ENCODE measurements around the gene CYTH1. TPM values are rescaled to one million over a fixed set of nuclear protein-coding genes. Genes with fewer than 3 reads are reported as not detected.
A peak's percentile ranks its signal among the peaks of the same experiment; 100 is the strongest.
"Not testable (repeated sequence)": the region's sequence is repeated elsewhere in the genome, so short reads cannot be mapped to it uniquely, and the experiment has no call there.

CYTH1 gene
- total RNA-seq, 1 experiment from 2014 or later: 10.3 TPM

DNA sequence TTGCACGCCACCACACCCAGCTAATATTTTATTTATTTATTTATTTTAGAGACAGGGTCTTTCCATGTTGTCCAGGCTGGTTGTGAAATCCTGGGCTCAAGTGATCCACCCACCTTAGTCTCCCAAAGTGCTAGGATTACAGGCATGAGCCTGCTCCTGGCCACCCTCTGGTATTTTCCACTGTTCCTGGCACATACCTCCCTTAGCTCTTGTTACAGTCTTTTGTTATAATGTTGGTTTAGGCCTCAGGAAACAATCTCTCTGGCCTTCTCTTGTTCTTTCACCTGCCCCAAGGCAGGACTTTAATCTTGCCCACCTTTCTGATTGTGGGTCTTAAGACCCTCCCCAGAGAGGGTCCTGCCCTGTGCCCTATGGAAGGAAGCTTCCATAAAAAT, 3.6 kb upstream of the CYTH1 start:
- H3K4me3 ChIP-seq (ENCODE audit: insufficient read depth, low read depth, low read length): no peak overlapping the region
- H3K36me3 ChIP-seq (replicated peaks; ENCODE audit: control insufficient read depth, insufficient read depth, low read length): no peaks in the 10 kb centered on the region
- H3K27me3 ChIP-seq (ENCODE audit: control insufficient read depth, insufficient read depth, low read length): no peaks in the 10 kb centered on the region
- no peak for DNase-seq

DNA sequence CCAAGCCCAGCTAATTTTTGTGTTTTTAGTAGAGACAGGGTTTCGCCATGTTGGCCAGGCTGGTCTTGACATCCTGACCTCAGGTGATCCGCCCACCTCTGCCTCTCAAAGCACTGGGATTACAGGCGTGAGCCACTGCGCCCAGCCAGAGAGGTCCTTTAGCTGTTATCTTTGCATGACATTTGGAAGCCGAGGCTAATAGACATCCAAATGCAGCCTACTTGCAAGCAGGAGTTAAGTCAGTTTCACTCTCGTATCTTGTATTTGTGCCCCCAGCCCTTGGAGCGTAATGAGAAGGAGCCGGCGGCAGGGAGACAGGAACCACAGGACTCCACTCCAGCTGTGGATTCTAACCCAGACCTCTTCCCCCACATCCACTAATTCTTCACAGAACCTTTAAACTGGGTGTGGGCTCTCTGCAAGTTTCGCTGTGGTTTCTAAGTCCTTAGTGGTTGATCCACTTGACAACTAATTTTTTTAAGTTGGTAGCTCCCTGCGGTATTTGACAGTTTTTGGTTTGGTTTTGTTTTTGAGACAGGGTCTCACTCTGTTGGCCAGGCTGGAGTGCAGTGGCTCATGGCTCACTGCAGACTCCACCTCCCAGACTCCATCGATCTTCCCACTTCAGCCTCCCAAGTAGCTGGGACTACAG, 3.1 kb upstream of the CYTH1 start:
- Histone ChIP-seq H3K4me3 (ENCODE audit: insufficient read depth, low read depth, low read length) (no peak overlapping the region), H3K27me3 (ENCODE audit: control insufficient read depth, insufficient read depth, low read length) (no peaks in the 10 kb centered on the region), H3K36me3 (replicated peaks; ENCODE audit: control insufficient read depth, insufficient read depth, low read length) (no peaks in the 10 kb centered on the region)
- no peak for DNase-seq

DNA sequence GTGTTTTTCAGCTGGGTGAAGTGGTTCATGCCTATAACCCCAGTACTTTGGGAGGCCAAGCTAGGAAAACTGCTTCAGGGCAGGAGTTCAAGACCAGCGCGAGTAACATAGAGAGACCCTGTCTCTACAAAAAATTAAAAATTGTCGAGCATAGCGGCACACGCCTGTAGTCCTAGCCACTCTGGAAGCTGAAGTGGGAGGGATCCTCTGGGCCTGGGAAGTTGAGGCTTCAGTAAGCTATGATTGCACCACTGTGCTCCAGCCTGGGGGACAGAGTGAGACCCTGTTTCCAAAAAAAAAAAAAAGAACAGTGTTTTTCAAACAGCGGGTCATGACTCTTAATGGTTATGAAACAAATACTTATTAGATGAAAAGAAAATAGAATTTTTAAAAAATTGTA, 2.3 kb upstream of the CYTH1 start:
- Histone ChIP-seq H3K36me3 (replicated peaks; ENCODE audit: control insufficient read depth, insufficient read depth, low read length) (no peaks in the 10 kb centered on the region), H3K27me3 (ENCODE audit: control insufficient read depth, insufficient read depth, low read length) (no peaks in the 10 kb centered on the region), H3K4me3 (ENCODE audit: insufficient read depth, low read depth, low read length) (no peak overlapping the region)
- no peak for DNase-seq

DNA sequence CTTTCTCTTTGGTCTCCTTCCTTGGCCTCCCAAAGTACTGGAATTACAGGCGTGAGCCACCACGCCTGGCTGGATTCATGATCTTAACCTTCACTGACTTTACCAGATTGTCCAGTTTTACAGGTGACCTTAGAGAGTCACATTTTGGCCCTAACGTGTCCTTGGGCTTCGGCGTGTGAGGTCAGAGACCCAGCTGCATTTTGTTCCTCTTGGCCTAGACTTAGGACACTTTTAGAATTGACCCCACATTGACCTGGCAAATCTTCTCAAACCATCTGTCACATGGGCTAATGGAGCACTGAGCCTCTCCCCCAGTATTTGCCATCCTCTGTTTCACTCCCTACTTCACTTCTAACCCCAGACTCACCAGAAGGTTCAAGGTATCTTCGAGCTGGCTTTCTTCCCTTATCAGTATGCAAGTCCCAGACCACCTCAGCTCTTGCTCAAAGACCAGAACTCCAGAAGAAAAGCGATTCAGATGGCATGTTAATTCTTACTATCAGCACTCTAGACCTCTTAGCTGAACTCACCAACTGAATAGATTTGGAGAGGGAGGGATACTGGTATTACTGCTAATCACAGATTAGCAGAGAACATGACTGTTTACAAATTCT, 1.7 kb upstream of the CYTH1 start:
- Histone ChIP-seq H3K36me3 (replicated peaks; ENCODE audit: control insufficient read depth, insufficient read depth, low read length) (no peaks in the 10 kb centered on the region), H3K4me3 (ENCODE audit: insufficient read depth, low read depth, low read length) (no peak overlapping the region), H3K27me3 (ENCODE audit: control insufficient read depth, insufficient read depth, low read length) (no peaks in the 10 kb centered on the region)
- no peak for DNase-seq

DNA sequence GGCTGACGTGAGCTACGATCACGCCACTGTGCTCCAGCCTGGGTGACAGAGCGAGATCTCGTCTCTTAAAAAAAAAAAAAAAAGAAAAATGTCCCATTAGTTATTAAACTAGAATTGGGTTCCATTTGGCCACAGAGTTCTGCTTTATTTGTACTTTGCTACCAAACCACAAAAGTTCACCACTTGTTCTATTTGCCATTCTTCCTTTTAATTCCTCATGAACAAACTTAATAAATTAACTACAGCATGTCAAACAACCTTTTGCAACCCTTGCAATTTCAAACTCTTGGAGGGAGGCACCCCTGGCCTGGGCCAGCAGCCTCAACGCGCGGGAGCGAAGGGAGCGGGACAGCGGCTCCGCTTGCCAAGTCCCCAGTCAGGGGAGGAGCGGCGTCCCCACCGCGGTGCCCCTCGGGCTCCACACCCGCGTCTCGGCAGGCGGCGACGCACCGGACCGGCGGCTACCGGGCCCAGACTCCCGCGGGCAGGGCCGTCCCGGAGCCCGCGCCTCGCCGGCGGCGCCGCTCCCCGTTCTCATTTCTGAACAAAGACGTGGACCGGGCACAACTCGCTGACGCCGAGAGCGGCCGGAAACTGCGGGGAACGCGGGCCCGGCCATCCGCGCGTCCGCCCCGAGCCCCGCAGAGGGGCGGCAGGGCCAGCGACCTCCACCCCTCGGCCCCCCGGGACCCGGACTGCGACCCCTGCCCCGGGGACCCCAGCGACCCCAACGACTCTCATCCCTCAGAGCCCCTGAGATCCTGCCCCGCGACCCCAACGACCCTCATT, 775 bp downstream of the CYTH1 start:
- no peaks in the 10 kb centered on the region for H3K27me3 ChIP-seq (ENCODE audit: control insufficient read depth, insufficient read depth, low read length)
- peak; percentile 76 for DNase-seq
- H3K36me3 ChIP-seq (replicated peaks; ENCODE audit: control insufficient read depth, insufficient read depth, low read length): no peaks in the 10 kb centered on the region
- H3K4me3 ChIP-seq (ENCODE audit: insufficient read depth, low read depth, low read length): peak overlapping the region; percentile 73

DNA sequence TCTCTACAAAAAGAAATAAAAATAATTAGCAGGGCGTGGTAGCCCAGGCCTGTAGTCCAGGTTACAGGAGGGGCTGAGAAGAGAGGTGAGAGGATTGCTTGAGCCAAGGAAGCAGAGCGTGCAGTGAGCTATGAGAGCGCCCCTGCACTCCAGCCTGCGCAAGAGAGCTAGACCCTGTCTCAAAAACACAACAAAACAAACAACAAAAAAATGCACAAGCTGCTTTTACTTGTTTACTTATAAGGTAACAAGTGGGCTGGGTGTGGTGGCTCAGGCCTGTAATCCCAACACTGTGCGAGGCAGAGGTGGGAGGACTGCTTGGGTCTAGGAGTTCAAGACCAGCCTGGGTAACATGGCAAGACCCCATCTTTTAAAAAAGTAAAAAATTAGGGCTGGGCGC, 1.7 kb downstream of the CYTH1 start:
- no peak overlapping the region for H3K4me3 ChIP-seq (ENCODE audit: insufficient read depth, low read depth, low read length)
- DNase-seq: no peak
- no peaks in the 10 kb centered on the region for H3K36me3 ChIP-seq (replicated peaks; ENCODE audit: control insufficient read depth, insufficient read depth, low read length)
- no peaks in the 10 kb centered on the region for H3K27me3 ChIP-seq (ENCODE audit: control insufficient read depth, insufficient read depth, low read length)

DNA sequence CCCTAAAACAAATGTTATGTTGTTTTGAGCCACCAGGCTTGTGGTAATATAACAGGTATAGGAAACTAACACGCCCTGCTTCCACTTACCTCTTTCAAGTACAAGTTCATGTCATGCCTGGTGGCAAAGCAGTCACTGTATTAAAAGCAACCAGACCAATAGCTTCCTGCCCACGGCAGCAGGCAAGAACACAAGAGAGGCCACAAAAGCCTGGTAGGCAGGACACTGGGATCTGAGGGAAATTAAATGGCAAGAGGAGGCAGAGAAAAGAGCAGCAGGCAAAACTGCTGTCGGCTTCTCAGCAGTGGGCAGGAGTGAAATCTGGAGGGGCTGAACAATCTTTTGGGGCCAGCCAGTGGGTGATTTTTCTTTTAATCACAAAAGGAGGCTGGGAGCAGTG, 2.2 kb downstream of the CYTH1 start:
- no peak for DNase-seq
- Histone ChIP-seq H3K27me3 (ENCODE audit: control insufficient read depth, insufficient read depth, low read length) (no peaks in the 10 kb centered on the region), H3K36me3 (replicated peaks; ENCODE audit: control insufficient read depth, insufficient read depth, low read length) (no peaks in the 10 kb centered on the region), H3K4me3 (ENCODE audit: insufficient read depth, low read depth, low read length) (no peak overlapping the region)

DNA sequence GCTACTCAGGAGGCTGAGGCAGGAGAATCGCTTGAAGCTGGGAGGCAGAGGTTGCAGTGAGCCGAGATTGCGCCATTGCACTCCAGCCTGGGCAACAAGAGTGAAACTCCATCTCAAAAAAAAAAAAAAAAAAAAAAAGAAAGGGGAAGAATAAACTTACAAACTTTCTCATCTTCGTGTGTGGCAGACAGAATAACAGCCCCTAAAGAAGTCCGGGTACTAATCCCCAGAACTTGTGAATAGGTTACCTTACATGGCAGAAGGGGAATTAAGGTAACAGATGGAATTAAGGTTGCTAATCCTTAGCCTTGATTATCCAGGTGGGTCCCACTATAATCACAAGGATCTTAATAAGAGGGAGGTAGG, 2.8 kb downstream of the CYTH1 start:
- DNase-seq; H3K27me3 ChIP-seq (ENCODE audit: control insufficient read depth, insufficient read depth, low read length); H3K36me3 ChIP-seq (replicated peaks; ENCODE audit: control insufficient read depth, insufficient read depth, low read length); H3K4me3 ChIP-seq (ENCODE audit: insufficient read depth, low read depth, low read length): not testable (repeated sequence)

DNA sequence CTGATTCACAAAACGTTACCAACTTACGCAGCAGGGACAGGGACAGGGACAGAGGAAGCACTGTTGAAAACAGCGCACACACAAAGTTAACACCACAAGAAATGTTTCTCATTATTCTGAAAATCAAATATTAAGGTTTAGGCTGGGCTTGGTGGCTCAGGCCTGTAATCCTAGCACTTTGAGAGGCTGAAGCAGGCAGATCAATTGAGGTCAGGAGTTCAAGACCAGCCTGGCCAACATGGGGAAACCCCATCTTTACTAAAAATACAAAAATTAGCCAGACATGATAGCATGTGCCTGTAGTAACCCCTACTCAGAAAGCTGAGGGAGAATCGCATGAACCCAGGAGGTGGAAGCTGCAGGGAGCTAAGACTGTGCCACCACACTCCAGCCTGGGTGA, 4.2 kb downstream of the CYTH1 start:
- no peak for DNase-seq
- H3K36me3 ChIP-seq (replicated peaks; ENCODE audit: control insufficient read depth, insufficient read depth, low read length): no peaks in the 10 kb centered on the region
- no peak overlapping the region for H3K4me3 ChIP-seq (ENCODE audit: insufficient read depth, low read depth, low read length)
- H3K27me3 ChIP-seq (ENCODE audit: control insufficient read depth, insufficient read depth, low read length): no peaks in the 10 kb centered on the region

DNA sequence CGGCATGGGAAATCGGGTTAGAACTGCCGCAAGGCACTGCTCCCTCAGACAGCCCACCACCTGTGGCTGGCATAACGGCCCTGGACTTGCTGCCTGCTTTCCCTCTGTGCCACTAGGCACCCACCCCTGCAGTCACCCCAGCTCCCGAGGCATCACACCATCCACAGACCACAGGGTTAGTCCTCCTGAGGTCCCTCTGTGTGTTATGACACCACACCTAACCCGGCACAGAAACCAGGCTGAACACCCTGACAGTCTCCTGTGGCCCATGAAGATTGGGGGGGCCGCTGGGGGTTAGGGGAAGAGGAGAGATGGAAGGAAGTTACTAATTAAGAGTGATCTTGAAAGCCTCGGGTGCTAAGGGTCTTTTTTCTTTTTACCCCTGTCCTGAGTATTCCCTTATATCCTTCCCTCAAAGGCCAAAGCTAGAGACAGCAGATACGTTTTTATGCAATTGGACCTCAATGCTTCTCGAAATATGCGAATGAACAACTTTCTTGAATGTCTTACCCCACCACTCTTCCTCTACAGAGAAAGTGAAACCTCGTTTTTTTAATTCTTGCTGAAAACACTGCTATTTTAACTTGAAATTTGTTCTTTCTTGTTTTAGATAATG, 7.0 kb downstream of the CYTH1 start:
- Histone ChIP-seq H3K36me3 (replicated peaks; ENCODE audit: control insufficient read depth, insufficient read depth, low read length) (no peaks in the 10 kb centered on the region), H3K4me3 (ENCODE audit: insufficient read depth, low read depth, low read length) (no peak overlapping the region), H3K27me3 (ENCODE audit: control insufficient read depth, insufficient read depth, low read length) (no peaks in the 10 kb centered on the region)
- DNase-seq: no peak

DNA sequence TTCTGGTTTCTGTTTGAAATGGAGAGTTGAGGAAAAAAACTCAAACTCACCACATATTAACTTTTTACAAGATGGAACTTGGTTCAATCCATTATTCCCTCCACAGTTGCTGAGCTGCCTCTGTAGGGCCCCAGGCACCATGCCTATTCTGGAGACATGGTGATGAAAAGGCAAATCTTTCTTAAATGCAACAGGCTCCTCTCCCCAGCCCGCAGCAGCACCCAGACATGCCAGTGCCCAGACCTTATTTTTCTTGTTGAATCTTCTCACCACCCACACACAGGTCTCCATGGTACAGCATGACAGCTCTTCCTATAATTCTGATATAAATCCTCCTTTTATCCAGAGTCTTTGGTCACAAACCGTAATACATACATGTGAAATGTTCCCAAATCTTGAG, 7.6 kb downstream of the CYTH1 start:
- no peak for DNase-seq
- Histone ChIP-seq H3K27me3 (ENCODE audit: control insufficient read depth, insufficient read depth, low read length) (no peaks in the 10 kb centered on the region), H3K36me3 (replicated peaks; ENCODE audit: control insufficient read depth, insufficient read depth, low read length) (no peaks in the 10 kb centered on the region), H3K4me3 (ENCODE audit: insufficient read depth, low read depth, low read length) (no peak overlapping the region)

DNA sequence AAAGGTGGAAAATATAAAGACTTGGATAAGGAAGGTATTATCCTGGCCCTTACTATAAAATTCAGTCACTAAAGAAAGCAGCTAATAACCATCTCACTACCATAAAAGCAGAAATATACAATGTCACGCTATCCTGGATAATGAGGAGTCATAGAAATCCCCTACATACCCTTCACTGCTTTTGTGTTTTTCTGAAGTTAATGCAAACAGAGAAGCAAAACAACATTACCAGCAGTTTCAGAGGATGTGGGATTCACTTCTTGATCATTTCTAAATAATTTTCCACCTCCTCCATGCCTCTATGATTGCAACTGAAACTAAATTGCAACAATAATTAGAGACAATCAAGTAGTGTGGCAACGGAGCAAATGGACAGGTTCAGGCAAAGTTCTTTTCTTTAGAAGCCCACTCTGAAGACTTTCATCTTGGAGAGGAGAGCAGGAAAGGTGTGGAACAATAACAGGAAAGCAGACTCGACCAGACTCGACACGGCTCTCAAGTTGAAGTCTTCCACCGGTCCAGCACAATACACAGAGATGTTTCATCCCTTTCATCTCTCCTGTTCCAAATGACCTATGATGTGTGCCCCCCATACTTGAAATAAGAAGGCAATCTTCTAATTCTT, 10.2 kb downstream of the CYTH1 start:
- no peak for DNase-seq
- Histone ChIP-seq H3K36me3 (replicated peaks; ENCODE audit: control insufficient read depth, insufficient read depth, low read length) (no peaks in the 10 kb centered on the region), H3K4me3 (ENCODE audit: insufficient read depth, low read depth, low read length) (no peak overlapping the region)

DNA sequence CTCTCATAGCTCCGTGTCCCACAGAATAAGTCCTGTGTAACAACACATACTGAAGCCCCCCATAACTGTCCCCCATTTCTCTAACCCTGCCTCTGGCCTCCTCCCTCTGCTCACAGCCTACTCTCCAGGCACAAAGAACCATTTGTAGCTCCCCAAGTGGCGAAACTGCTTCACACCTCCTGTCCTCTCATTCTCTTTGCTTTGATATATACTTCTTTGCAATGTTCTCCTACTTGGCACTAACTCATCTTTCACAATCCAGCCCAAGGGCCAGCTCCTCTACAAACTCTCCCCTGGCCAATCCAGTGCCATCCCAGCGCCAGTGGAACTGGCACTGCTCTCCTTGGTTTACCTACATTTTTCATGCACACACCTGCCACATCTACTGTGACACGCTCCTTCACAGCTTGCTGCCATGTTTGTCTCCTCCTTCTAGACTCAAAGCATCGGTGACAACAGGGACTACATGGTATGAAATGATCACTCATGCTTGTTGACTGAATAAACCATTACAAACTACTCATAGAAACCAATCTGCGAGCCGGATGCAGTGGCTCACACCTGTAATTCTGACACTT, 12.8 kb downstream of the CYTH1 start:
- peak; percentile 27 for DNase-seq
- H3K27me3 ChIP-seq (ENCODE audit: control insufficient read depth, insufficient read depth, low read length): no peaks in the 10 kb centered on the region
- no peaks in the 10 kb centered on the region for H3K36me3 ChIP-seq (replicated peaks; ENCODE audit: control insufficient read depth, insufficient read depth, low read length)
- H3K4me3 ChIP-seq (ENCODE audit: insufficient read depth, low read depth, low read length): no peak overlapping the region

More for the DNA sequence above, 10.2 kb downstream of the CYTH1 start:
- H3K27me3 ChIP-seq (ENCODE audit: control insufficient read depth, insufficient read depth, low read length): no peaks in the 10 kb centered on the region

DNA sequence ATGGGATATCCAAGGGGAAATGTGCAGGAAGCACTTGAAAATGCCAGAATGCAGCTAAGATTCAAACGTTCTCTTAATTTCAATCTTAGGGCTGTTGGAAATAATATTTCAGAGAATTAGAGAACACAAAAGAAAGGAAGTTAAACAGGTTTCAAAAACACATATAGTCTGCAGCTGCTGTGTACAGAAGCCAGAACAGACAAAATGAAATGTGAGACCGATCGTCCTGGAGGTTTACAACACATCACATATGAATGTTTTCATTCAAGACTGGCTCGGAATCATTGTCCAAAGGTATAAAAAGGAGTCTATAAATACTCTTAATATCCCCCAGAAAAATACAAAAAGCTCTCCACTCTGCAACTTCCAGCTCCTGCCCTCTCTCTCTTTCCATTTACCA, 14.3 kb downstream of the CYTH1 start:
- H3K36me3 ChIP-seq (replicated peaks; ENCODE audit: control insufficient read depth, insufficient read depth, low read length): no peaks in the 10 kb centered on the region
- DNase-seq: no peak
- H3K4me3 ChIP-seq (ENCODE audit: insufficient read depth, low read depth, low read length): no peak overlapping the region
- no peaks in the 10 kb centered on the region for H3K27me3 ChIP-seq (ENCODE audit: control insufficient read depth, insufficient read depth, low read length)

All from H7 (cell line).